ENCODE measurements around the gene IFI27L2.

- TF ChIP-seq EZH2phosphoT487 (IDR thresholded peaks at IDR 0.05; ENCODE audit: insufficient read depth, low read depth) (no peak), EZH2 (IDR thresholded peaks at IDR 0.05; ENCODE audit: insufficient read depth, poor library complexity, severe bottlenecking) (no peak)
Observed at GRCh38 chr14:94115058-94115591, 14.3 kb downstream of the IFI27L2 start.
